ENCODE results near the gene TMEM178B.

DNA sequence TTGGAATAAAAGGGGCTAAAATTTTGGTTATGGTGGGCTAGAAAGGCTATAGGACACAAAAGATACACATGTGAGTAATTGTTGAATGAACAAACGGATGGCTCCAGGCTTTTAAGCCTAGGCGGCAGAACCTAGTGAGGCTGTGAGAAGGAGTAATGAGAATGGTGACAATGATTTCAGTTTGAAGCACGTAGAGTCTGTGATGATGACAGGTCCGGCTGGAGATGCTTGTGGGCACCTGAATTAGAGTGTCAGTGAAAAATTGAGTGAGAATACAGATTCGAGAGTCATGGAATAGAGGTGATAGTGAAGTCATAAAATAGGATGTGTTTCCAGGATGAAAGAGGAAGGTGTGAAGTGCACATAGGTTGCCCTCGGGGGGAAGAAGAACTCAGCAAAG is 170.6 kb downstream of the TMEM178B start:
- TF ChIP-seq CTCF (optimal IDR thresholded peaks at IDR 0.05 in 1 of 3, IDR thresholded peaks at IDR 0.05 in 1 of 3, conservative IDR thresholded peaks at IDR 0.05 in 1 of 3; ENCODE audit: extremely low read depth in 1 of 3, insufficient read depth in 2 of 3, low read length in 3 of 3) (no peak), EZH2 (IDR thresholded peaks at IDR 0.05; ENCODE audit: low read length) (no peak)
